Gastroesophageal sphincter (tissue), 4 donors: ENCODE data around the gene CCDC187. TPM values are rescaled to one million over a fixed set of nuclear protein-coding genes. Genes with fewer than 3 reads are reported as not detected.

Source experiments
- ATAC-seq: fragments of 150-250 bp; one replicate; pipeline ENCODE4 v1.9.1; 2016; ENCODE audit warnings: mild to moderate bottlenecking, moderate library complexity
- H3K27ac ChIP-seq, 4 donors: fragments of 200-600 bp; sonication (generic) in 3 of 4; 1 replicate in 3 of 4; 2 replicates in 1 of 4; pipeline ENCODE4 v1.5.1; 2016 to 2019
- H3K27me3 ChIP-seq: fragments of 200-600 bp; sonication (generic); one replicate; pipeline ENCODE4 v1.5.1; 2019
- H3K36me3 ChIP-seq, 2 donors: fragments of 200-600 bp; sonication (generic); one replicate each; pipeline ENCODE4 v1.5.1; 2019; ENCODE audit warnings: control low read depth in 1 of 2
- H3K4me1 ChIP-seq, 3 donors: fragments of 200-600 bp; sonication (generic); 1 replicate in 2 of 3; 2 replicates in 1 of 3; pipeline ENCODE4 v1.5.1; 2016 to 2019; ENCODE audit warnings: control low read depth in 2 of 3
- H3K4me3 ChIP-seq, 2 donors: fragments of 200-600 bp; sonication (generic); one replicate each; pipeline ENCODE4 v1.5.1; 2019; ENCODE audit warnings: mild to moderate bottlenecking in 1 of 2, moderate library complexity in 1 of 2
- H3K9me3 ChIP-seq, 3 donors: fragments of 200-600 bp; sonication (generic); one replicate each; pipeline ENCODE4 v1.5.1; 2017 to 2019; ENCODE audit warnings: control low read depth in 2 of 3
- EP300 ChIP-seq: sonication (generic); formaldehyde crosslinking; IDR thresholded peaks from one replicate; pipeline ENCODE4 v1.6.1; 2017; ENCODE audit warnings: antibody characterized with exemption, mild to moderate bottlenecking
- POLR2A ChIP-seq, 2 donors: fragments of 450-650 bp; IDR thresholded peaks; one replicate each; pipeline ENCODE4 v1.6.1; 2017; ENCODE audit warnings: antibody characterized with exemption in 2 of 2, mild to moderate bottlenecking in 2 of 2, moderate library complexity in 1 of 2
- POLR2AphosphoS5 ChIP-seq: sonication (generic); formaldehyde crosslinking; IDR thresholded peaks from one replicate; pipeline ENCODE4 v1.6.1; 2017; ENCODE audit warnings: antibody characterized with exemption
- WGBS, 2 donors: methylation state at CpG; one replicate each; pipeline ENCODE4 v1.1.5; 2018; ENCODE audit warnings: low coverage in 1 of 2; 5-methylcytosine and 5-hydroxymethylcytosine counted together
- total RNA-seq, 4 donors: library from RNA; depleted of rRNA; stranded (reverse); fragments of >200 nt; gene quantifications; one replicate each; pipeline ENCODE4 v1.1.0, GENCODE V29; 2016
- TF ChIP-seq, protein P1 (sequence below), 4 experiments: fragments of 200-600 bp in 2 of 4; fragments of 450-650 bp in 2 of 4; sonication (generic) in 1 of 4; IDR thresholded peaks; one replicate each; pipeline ENCODE4 v1.5.1; 2017 to 2019; ENCODE audit warnings: antibody characterized with exemption in 4 of 4, mild to moderate bottlenecking in 2 of 4, moderate library complexity in 2 of 4

Gene CCDC187
- total RNA-seq, 4 donors from 2014 or later: not detected

GRCh38 chr9:136279471-136279870 is 24.4 kb downstream of the CCDC187 start:
- ATAC-seq: no peak
- Histone ChIP-seq H3K4me1 (peaks cover 0 to 11% (median 0%) of the 10 kb centered on the region in 3 donors), H3K4me3 (no peak overlapping the region), H3K36me3 (no peaks in the 10 kb centered on the region), H3K9me3 (no peaks in the 10 kb centered on the region), H3K27me3 (peaks cover 93% of the 10 kb centered on the region), H3K27ac (no peak overlapping the region)
- WGBS, 2 donors: 100% methylated on average over 1 to 2 of the region's 6 CpGs
- TF ChIP-seq EP300 (no peak), POLR2AphosphoS5 (no peak), POLR2A (IDR thresholded peaks at IDR 0.05) (no peak)
- TF ChIP-seq, protein P1, sequence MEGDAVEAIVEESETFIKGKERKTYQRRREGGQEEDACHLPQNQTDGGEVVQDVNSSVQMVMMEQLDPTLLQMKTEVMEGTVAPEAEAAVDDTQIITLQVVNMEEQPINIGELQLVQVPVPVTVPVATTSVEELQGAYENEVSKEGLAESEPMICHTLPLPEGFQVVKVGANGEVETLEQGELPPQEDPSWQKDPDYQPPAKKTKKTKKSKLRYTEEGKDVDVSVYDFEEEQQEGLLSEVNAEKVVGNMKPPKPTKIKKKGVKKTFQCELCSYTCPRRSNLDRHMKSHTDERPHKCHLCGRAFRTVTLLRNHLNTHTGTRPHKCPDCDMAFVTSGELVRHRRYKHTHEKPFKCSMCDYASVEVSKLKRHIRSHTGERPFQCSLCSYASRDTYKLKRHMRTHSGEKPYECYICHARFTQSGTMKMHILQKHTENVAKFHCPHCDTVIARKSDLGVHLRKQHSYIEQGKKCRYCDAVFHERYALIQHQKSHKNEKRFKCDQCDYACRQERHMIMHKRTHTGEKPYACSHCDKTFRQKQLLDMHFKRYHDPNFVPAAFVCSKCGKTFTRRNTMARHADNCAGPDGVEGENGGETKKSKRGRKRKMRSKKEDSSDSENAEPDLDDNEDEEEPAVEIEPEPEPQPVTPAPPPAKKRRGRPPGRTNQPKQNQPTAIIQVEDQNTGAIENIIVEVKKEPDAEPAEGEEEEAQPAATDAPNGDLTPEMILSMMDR (IDR thresholded peaks at IDR 0.05): no peak

GRCh38 chr9:136278894-136279293 is 25.0 kb downstream of the CCDC187 start:
- WGBS, 2 donors: 100% methylated on average over 1 of the region's 1 CpG; no CpG with 5 or more reads in 1 of the 2 donors
- no peaks in the 10 kb centered on the region for H3K9me3 ChIP-seq
- no peak overlapping the region for H3K4me3 ChIP-seq
- no peak overlapping the region for H3K27ac ChIP-seq
- no peak for ATAC-seq
- H3K27me3 ChIP-seq: peaks cover 93% of the 10 kb centered on the region
- no peaks in the 10 kb centered on the region for H3K36me3 ChIP-seq
- H3K4me1 ChIP-seq: peaks cover 0 to 10% (median 0%) of the 10 kb centered on the region in 3 donors
- TF ChIP-seq POLR2AphosphoS5 (no peak), POLR2A (IDR thresholded peaks at IDR 0.05) (no peak), EP300 (no peak)
- TF ChIP-seq, protein P1 (IDR thresholded peaks at IDR 0.05): no peak

- ATAC-seq: no peak
- TF ChIP-seq, protein P1 (IDR thresholded peaks at IDR 0.05): no peak
- TF ChIP-seq EP300: no peak
- no peak for TF ChIP-seq POLR2A (IDR thresholded peaks at IDR 0.05)
- no peak for TF ChIP-seq POLR2AphosphoS5
Measured at GRCh38 chr9:136278221-136278620, 25.7 kb downstream of the CCDC187 start.

GRCh38 chr9:136277746-136278145 is 26.1 kb downstream of the CCDC187 start:
- WGBS, 2 donors: 73 to 80% methylated on average over 2 to 3 of the region's 14 CpGs
- H3K36me3 ChIP-seq: no peaks in the 10 kb centered on the region
- no peak for TF ChIP-seq POLR2A (IDR thresholded peaks at IDR 0.05)
- TF ChIP-seq POLR2AphosphoS5: no peak
- TF ChIP-seq, protein P1 (IDR thresholded peaks at IDR 0.05): no peak
- no peak for TF ChIP-seq EP300
- no peak overlapping the region for H3K4me3 ChIP-seq
- H3K27ac ChIP-seq: no peak overlapping the region
- ATAC-seq: no peak
- peaks cover 89% of the 10 kb centered on the region for H3K27me3 ChIP-seq
- H3K9me3 ChIP-seq: no peaks in the 10 kb centered on the region
- no peaks in the 10 kb centered on the region for H3K4me1 ChIP-seq

More at GRCh38 chr9:136278221-136278620, 25.7 kb downstream of the CCDC187 start:
- Histone ChIP-seq H3K27me3 (peaks cover 89% of the 10 kb centered on the region), H3K4me3 (no peak overlapping the region), H3K27ac (no peak overlapping the region), H3K36me3 (no peaks in the 10 kb centered on the region), H3K4me1 (peaks cover 0 to 4% (median 0%) of the 10 kb centered on the region in 3 donors), H3K9me3 (no peaks in the 10 kb centered on the region)
- no CpG with 5 or more reads among the region's 9 CpGs for WGBS, 2 donors

DNA sequence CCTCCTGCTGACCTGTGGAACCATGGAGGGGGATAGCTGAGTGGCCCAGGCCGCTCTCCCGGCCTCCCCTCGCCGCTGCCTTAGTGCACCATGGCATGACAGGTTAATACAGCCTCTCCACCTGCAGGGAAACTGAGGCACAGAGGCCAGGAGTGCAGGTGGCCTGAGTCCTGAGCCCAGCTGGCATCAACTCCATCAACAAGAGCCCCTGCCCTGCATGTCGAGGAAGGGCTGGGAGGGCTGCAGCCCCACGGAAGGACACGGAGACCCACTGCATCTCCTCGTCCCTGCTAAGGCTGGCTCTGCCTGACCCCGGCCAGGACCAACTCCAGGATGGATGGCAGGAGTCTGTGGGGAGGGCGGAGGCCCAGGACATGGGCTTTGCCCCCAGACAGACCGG is 27.2 kb downstream of the CCDC187 start:
- ATAC-seq: no peak
- TF ChIP-seq, protein P1 (IDR thresholded peaks at IDR 0.05): no peak
- TF ChIP-seq EP300 (no peak), POLR2AphosphoS5 (no peak), POLR2A (IDR thresholded peaks at IDR 0.05) (no peak)
- WGBS, 2 donors: 20% methylated on average over 1 of the region's 11 CpGs; no CpG with 5 or more reads in 1 of the 2 donors
- no peaks in the 10 kb centered on the region for H3K4me1 ChIP-seq
- H3K27me3 ChIP-seq: peaks cover 79% of the 10 kb centered on the region
- no peaks in the 10 kb centered on the region for H3K36me3 ChIP-seq
- no peak overlapping the region for H3K4me3 ChIP-seq
- no peak overlapping the region for H3K27ac ChIP-seq
- no peaks in the 10 kb centered on the region for H3K9me3 ChIP-seq
